ENCODE data around the gene SPDYE2. TPM values are rescaled to one million over a fixed set of nuclear protein-coding genes. Genes with fewer than 3 reads are reported as not detected.
"Not testable (repeated sequence)": the region's sequence is repeated elsewhere in the genome, so short reads cannot be mapped to it uniquely, and the experiment has no call there.

SPDYE2 gene
- total RNA-seq, 2 experiments from 2014 or later, result not detected

DNA sequence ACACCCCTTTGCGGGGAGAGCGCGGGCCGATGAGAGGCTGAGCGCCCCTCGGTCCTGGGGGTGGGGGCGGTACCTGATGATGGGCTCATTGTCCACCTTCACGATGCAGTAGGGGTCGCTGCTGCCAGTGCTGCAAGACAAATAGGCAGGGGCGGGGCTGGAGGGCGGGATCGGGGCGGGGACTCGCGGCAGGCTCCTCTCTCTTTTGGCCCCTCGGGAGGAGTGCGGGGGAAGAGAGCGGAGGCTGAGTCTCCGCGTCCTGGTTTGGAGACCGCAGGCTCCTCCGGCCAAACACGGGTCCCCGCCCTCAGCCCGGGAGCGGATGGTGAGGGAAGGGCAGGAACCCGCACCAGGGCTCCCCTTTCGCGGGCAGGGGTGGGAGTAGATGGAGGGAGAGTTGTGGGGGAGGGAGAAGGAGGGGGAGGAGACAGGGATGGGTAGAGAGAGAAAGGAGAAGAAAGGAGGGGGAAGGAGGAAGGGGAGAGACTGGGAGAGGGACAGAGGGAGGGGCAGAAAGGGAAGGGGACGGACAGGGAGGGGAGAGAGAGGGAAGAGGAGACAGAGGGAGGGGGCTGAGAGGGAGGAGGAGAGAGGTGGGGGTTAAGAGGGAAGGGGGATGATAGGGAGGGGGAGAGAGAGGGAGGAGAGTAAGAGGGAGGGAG is 60.1 kb downstream of the SPDYE2 start:
- H3K79me2 ChIP-seq (ENCODE audit: insufficient read depth, low read depth, low read length); H3K36me3 ChIP-seq (ENCODE audit: insufficient read depth, low read length); DNase-seq (ENCODE audit: low spot score); POLR2A ChIA-PET; H3K4me2 ChIP-seq (ENCODE audit: low read length); H2AFZ ChIP-seq (ENCODE audit: low read length); H3K4me3 ChIP-seq (ENCODE audit: low read depth, low read length, poor library complexity, severe bottlenecking); intact Hi-C loops (cut with micrococcal nuclease; ENCODE audit: unreplicated experiment); H3K9me2 ChIP-seq (ENCODE audit: insufficient read depth, low read length); H3K4me1 ChIP-seq (ENCODE audit: insufficient read depth, low read length, poor library complexity, severe bottlenecking); H3K9me3 ChIP-seq (ENCODE audit: low read length); CTCF ChIA-PET (ENCODE audit: unreplicated experiment); BruUV-seq (replicated peaks); H3K27ac ChIP-seq (ENCODE audit: low read depth, low read length, poor library complexity, severe bottlenecking); H4K20me1 ChIP-seq (ENCODE audit: insufficient read depth, low read length): not testable (repeated sequence)

- intact Hi-C loops (cut with micrococcal nuclease; ENCODE audit: unreplicated experiment); H3K4me1 ChIP-seq (ENCODE audit: insufficient read depth, low read length, poor library complexity, severe bottlenecking); H3K79me2 ChIP-seq (ENCODE audit: insufficient read depth, low read depth, low read length); H3K9me3 ChIP-seq (ENCODE audit: low read length); BruUV-seq (replicated peaks); H3K36me3 ChIP-seq (ENCODE audit: insufficient read depth, low read length); H3K9me2 ChIP-seq (ENCODE audit: insufficient read depth, low read length); CTCF ChIA-PET (ENCODE audit: unreplicated experiment); H4K20me1 ChIP-seq (ENCODE audit: insufficient read depth, low read length); DNase-seq (ENCODE audit: low spot score); H2AFZ ChIP-seq (ENCODE audit: low read length); H3K27ac ChIP-seq (ENCODE audit: low read depth, low read length, poor library complexity, severe bottlenecking); H3K4me3 ChIP-seq (ENCODE audit: low read depth, low read length, poor library complexity, severe bottlenecking); POLR2A ChIA-PET: not testable (repeated sequence)
- H3K4me2 ChIP-seq (ENCODE audit: low read length), result peak overlapping the region; percentile 39; the same call in 1 of the 2 replicates
Observed at GRCh38 chr7:102611675-102612325, 60.8 kb downstream of the SPDYE2 start.

Other genes with a start within 250 kb of the SPDYE2 start
- not detected in 2 replicates for gene SPDYE6, start 194.8 kb upstream of the SPDYE2 start, total RNA-seq (2014; rRNA removed; shearing (Covaris generic))
- gene SPDYE6, start 194.8 kb upstream of the SPDYE2 start, total RNA-seq (2022), result not detected in 2 replicates
- 47.1 and 60.7 TPM in 2 replicates for gene PRKRIP1, start 154.9 kb upstream of the SPDYE2 start, total RNA-seq (2014; rRNA removed; shearing (Covaris generic))
- gene PRKRIP1, start 154.9 kb upstream of the SPDYE2 start, total RNA-seq (2022), result 42.5 and 48.2 TPM in 2 replicates
- 130 and 149 TPM in 2 replicates for gene ORAI2, start 117.7 kb upstream of the SPDYE2 start, total RNA-seq (2014; rRNA removed; shearing (Covaris generic))
- 230 and 263 TPM in 2 replicates for gene ORAI2, start 117.7 kb upstream of the SPDYE2 start, total RNA-seq (2022)
- gene ALKBH4, start 86.4 kb upstream of the SPDYE2 start, total RNA-seq (2014; rRNA removed; shearing (Covaris generic)), result 17.5 and 23.6 TPM in 2 replicates
- gene ALKBH4, start 86.4 kb upstream of the SPDYE2 start, total RNA-seq (2022), result 12.1 and 13.3 TPM in 2 replicates
- 63.1 and 68.2 TPM in 2 replicates for gene LRWD1, start 86.2 kb upstream of the SPDYE2 start, total RNA-seq (2014; rRNA removed; shearing (Covaris generic))
- 37.7 and 39.1 TPM in 2 replicates for gene LRWD1, start 86.2 kb upstream of the SPDYE2 start, total RNA-seq (2022)
- 58.1 and 62.4 TPM in 2 replicates for gene POLR2J, start 72.3 kb upstream of the SPDYE2 start, total RNA-seq (2014; rRNA removed; shearing (Covaris generic))
- 62.9 and 68.6 TPM in 2 replicates for gene POLR2J, start 72.3 kb upstream of the SPDYE2 start, total RNA-seq (2022)
- gene RASA4B, start 33.4 kb upstream of the SPDYE2 start, total RNA-seq (2014; rRNA removed; shearing (Covaris generic)), result 7.2 and 8.2 TPM in 2 replicates
- 12.8 and 18.1 TPM in 2 replicates for gene RASA4B, start 33.4 kb upstream of the SPDYE2 start, total RNA-seq (2022)
- gene UPK3BL2, start 7.5 kb upstream of the SPDYE2 start, total RNA-seq (2014; rRNA removed; shearing (Covaris generic)), result 5.4 and 10.2 TPM in 2 replicates
- 19.5 and 22.2 TPM in 2 replicates for gene UPK3BL2, start 7.5 kb upstream of the SPDYE2 start, total RNA-seq (2022)
- gene POLR2J3, start 21.4 kb downstream of the SPDYE2 start, total RNA-seq (2014; rRNA removed; shearing (Covaris generic)), result 12.4 and 30.4 TPM in 2 replicates
- gene POLR2J3, start 21.4 kb downstream of the SPDYE2 start, total RNA-seq (2022), result 62.8 and 63.7 TPM in 2 replicates
- 20.3 and 25.9 TPM in 2 replicates for gene RASA4, start 65.5 kb downstream of the SPDYE2 start, total RNA-seq (2014; rRNA removed; shearing (Covaris generic))
- 52.4 and 64.6 TPM in 2 replicates for gene RASA4, start 65.5 kb downstream of the SPDYE2 start, total RNA-seq (2022)
- 13.3 and 22.6 TPM in 2 replicates for gene UPK3BL1, start 91.6 kb downstream of the SPDYE2 start, total RNA-seq (2014; rRNA removed; shearing (Covaris generic))
- 22.5 and 26.6 TPM in 2 replicates for gene UPK3BL1, start 91.6 kb downstream of the SPDYE2 start, total RNA-seq (2022)
- gene SPDYE2B, start 99.1 kb downstream of the SPDYE2 start, total RNA-seq (2014; rRNA removed; shearing (Covaris generic)), result not detected in 2 replicates
- gene SPDYE2B, start 99.1 kb downstream of the SPDYE2 start, total RNA-seq (2022), result not detected in 2 replicates
- 2.5 and 5.4 TPM in 2 replicates for gene POLR2J2, start 120.4 kb downstream of the SPDYE2 start, total RNA-seq (2014; rRNA removed; shearing (Covaris generic))
- 11.8 and 16.2 TPM in 2 replicates for gene POLR2J2, start 120.4 kb downstream of the SPDYE2 start, total RNA-seq (2022)
- 7.4 and 10.3 TPM in 2 replicates for gene FAM185A, start 197.8 kb downstream of the SPDYE2 start, total RNA-seq (2014; rRNA removed; shearing (Covaris generic))
- gene FAM185A, start 197.8 kb downstream of the SPDYE2 start, total RNA-seq (2022), result 10.4 and 10.6 TPM in 2 replicates